Glutamatergic neuron (in vitro differentiated cells): ENCODE results near the gene VAPA. TPM values are rescaled to one million over a fixed set of nuclear protein-coding genes. Genes with fewer than 3 reads are reported as not detected.
A peak's percentile ranks its signal among the peaks of the same experiment; 100 is the strongest.

Source experiments
- DNase-seq: peaks from one replicate; pipeline ENCODE4 v3.0.0; 2022
- H3K27ac Mint-ChIP-seq: one replicate; pipeline ENCODE4 v1.8.0; 2020; ENCODE audit warnings: mild to moderate bottlenecking, mixed read lengths, inconsistent platforms; ENCODE audit not compliant: unreplicated experiment
- H3K27me3 Mint-ChIP-seq: one replicate; pipeline ENCODE4 v1.8.0; 2020; ENCODE audit warnings: mild to moderate bottlenecking, moderate library complexity, mixed read lengths, inconsistent platforms; ENCODE audit not compliant: unreplicated experiment
- H3K36me3 Mint-ChIP-seq: one replicate; pipeline ENCODE4 v1.8.0; 2020; ENCODE audit warnings: mild to moderate bottlenecking, mixed read lengths, inconsistent platforms; ENCODE audit not compliant: unreplicated experiment
- H3K4me1 Mint-ChIP-seq: one replicate; pipeline ENCODE4 v1.8.0; 2020; ENCODE audit warnings: mild to moderate bottlenecking, low read depth, mixed read lengths, inconsistent platforms; ENCODE audit not compliant: unreplicated experiment
- H3K4me3 Mint-ChIP-seq: one replicate; pipeline ENCODE4 v1.8.0; 2020; ENCODE audit warnings: mild to moderate bottlenecking, mixed read lengths, inconsistent platforms; ENCODE audit not compliant: unreplicated experiment
- H3K9me3 Mint-ChIP-seq: one replicate; pipeline ENCODE4 v1.8.0; 2020; ENCODE audit warnings: mild to moderate bottlenecking, moderate library complexity, mixed read lengths, inconsistent platforms; ENCODE audit not compliant: unreplicated experiment
- CTCF ChIP-seq: fragments of 200-600 bp; sonication (generic); IDR thresholded peaks from one replicate; pipeline ENCODE4 v1.5.0; 2021; ENCODE audit not compliant: partially characterized antibody, unreplicated experiment
- total RNA-seq: library from RNA; stranded (reverse); fragmentation: NEBNext Ultra II Directional; extraction: Animal tissue kit (Norgen Biotek cat#: 25700); gene quantifications from one replicate; pipeline ENCODE4 v1.2.1, GENCODE V29; 2021; ENCODE audit not compliant: unreplicated experiment

Gene VAPA
- total RNA-seq, 1 donor from 2014 or later, result 187 TPM

- Mint-ChIP-seq H3K27ac (peak overlapping the region; percentile 92), H3K9me3 (peaks cover 15% of the 10 kb centered on the region), H3K36me3 (no peaks in the 10 kb centered on the region), H3K4me3 (peak overlapping the region; percentile 88), H3K4me1 (peaks cover 16% of the 10 kb centered on the region), H3K27me3 (peaks cover 10% of the 10 kb centered on the region)
- TF ChIP-seq CTCF, result no peak
- peak; percentile 46 for DNase-seq
These were observed 921 bp downstream of the VAPA start for GRCh38 chr18:9914584-9915290.

- H3K9me3 Mint-ChIP-seq, result peaks cover 14% of the 10 kb centered on the region
- DNase-seq, result no peak
- no peaks in the 10 kb centered on the region for H3K36me3 Mint-ChIP-seq
- no peak for TF ChIP-seq CTCF
- peaks cover 10% of the 10 kb centered on the region for H3K27me3 Mint-ChIP-seq
- peak overlapping the region; percentile 88 for H3K4me3 Mint-ChIP-seq
- H3K4me1 Mint-ChIP-seq, result peaks cover 16% of the 10 kb centered on the region
- peak overlapping the region; percentile 92 for H3K27ac Mint-ChIP-seq
These were observed 1.7 kb downstream of the VAPA start for GRCh38 chr18:9915291-9916076.

- TF ChIP-seq CTCF, result no peak
- Mint-ChIP-seq H3K27me3 (peaks cover 10% of the 10 kb centered on the region), H3K4me1 (peaks cover 16% of the 10 kb centered on the region), H3K4me3 (peak overlapping the region; percentile 88), H3K9me3 (peaks cover 14% of the 10 kb centered on the region), H3K27ac (peak overlapping the region; percentile 48), H3K36me3 (no peaks in the 10 kb centered on the region)
- no peak for DNase-seq
These were observed 2.3 kb downstream of the VAPA start for GRCh38 chr18:9916077-9916639.

- peaks cover 14% of the 10 kb centered on the region for H3K9me3 Mint-ChIP-seq
- peaks cover 16% of the 10 kb centered on the region for H3K4me1 Mint-ChIP-seq
- peak overlapping the region; percentile 88 for H3K4me3 Mint-ChIP-seq
- DNase-seq, result no peak
- H3K27me3 Mint-ChIP-seq, result peaks cover 10% of the 10 kb centered on the region
- no peak for TF ChIP-seq CTCF
- no peak overlapping the region for H3K27ac Mint-ChIP-seq
- no peaks in the 10 kb centered on the region for H3K36me3 Mint-ChIP-seq
These were observed 3.0 kb downstream of the VAPA start for GRCh38 chr18:9916808-9917207.
